Peyer's patch (tissue), 4 donors: ENCODE data around the gene TNFSF15.

ENCODE experiments used
- CTCF ChIP-seq, 6 experiments: fragments of 450-650 bp in 4 of 6; fragments of 200-600 bp in 2 of 6; sonication (generic) in 1 of 6; IDR thresholded peaks; one replicate each; pipeline ENCODE4 v1.5.1; 2017 to 2019; ENCODE audit warnings: antibody characterized with exemption in 6 of 6, mild to moderate bottlenecking in 3 of 6, moderate library complexity in 1 of 6
- POLR2A ChIP-seq, 2 donors: fragments of 450-650 bp; IDR thresholded peaks; one replicate each; pipeline ENCODE4 v1.5.1; 2017; ENCODE audit warnings: antibody characterized with exemption in 2 of 2, mild to moderate bottlenecking in 2 of 2, moderate library complexity in 2 of 2

GRCh38 chr9:114746591-114747346, 59.1 kb downstream of the TNFSF15 start:
- TF ChIP-seq CTCF (IDR thresholded peaks at IDR 0.05) (no peak), POLR2A (IDR thresholded peaks at IDR 0.05) (no peak)
